GM18508 (cell line): Measurements from ENCODE around the gene LRRC27.
"Not testable (repeated sequence)": the region's sequence is repeated elsewhere in the genome, so short reads cannot be mapped to it uniquely, and the experiment has no call there.

ENCODE experiments used
- ATAC-seq: cut with Tn5 transposase; IDR thresholded peaks from one replicate; pipeline ENCODE4 v1.9.1; 2021; ENCODE audit warnings: moderate number of reproducible peaks; ENCODE audit not compliant: insufficient read depth, unreplicated experiment

The LRRC27 gene

DNA sequence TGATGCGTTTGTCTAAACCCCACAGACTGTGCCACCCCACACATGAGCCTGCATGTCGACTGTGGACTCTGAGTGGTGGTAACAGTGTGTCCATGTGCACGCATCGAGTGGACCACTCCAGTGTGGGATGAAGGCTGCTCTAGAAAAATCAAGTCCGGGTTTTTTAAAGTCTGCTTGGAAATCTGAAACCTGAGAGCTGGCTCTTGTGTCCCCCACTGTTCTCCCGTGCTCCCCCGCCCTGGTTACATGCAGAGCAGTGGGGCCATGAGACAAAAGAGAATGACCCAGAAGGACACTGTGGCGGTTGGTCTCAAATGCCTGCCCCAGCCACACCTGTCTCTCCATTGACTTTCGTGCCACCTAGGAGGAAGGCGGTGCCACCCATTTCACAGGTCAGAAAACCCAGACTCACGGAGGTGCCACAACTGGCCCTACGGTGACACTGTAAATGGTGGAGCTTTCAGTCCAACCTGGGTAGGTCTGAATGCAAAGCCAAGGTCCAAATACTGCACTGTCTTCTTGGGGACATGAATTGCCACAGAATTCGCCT lies 37.7 kb downstream of the LRRC27 start:
- ATAC-seq, result no peak

DNA sequence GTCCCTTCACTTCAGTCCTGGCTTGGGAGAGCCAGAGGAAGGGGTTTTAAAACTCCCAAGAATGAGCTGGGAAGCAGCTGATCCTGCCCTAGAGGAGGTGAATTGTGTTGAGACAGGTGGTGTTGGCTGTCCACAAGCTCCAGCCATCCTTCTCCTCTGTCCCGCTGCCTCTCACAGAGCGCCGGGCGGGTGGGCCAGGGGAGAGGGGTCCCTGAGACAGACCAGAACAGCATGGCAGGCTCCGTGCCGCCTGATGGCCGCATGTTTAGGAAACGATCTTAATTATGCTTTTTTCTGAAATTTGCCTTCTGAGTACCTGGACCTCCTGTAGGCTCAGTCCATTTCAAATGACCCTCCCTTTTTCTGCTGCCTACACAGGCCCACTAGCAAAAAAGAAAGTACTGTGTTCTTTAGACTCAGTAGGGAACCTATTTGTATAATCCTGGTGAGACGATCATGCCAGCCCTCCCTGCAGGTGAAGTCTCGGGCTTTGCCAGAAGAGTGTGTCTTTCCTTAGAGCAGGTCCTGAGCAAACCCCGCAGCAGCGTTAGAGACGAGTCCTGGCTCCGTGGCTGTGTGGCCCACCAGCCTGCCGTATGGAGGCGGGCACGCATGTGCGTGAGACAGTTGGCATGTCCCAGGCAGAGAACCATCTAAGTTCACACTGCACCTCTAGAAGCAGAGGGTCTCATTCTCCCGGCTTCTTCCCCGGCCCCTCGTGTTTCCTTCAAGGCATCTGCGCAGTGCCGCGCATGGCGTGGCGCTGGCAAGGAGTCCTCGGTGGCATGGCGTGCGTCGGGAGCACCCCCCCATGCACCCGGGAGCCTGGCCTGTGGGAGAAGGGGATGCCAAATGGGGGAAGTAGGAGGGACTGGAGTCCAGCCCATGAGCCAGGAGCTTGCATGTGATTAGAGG lies 38.7 kb downstream of the LRRC27 start:
- no peak for ATAC-seq

GRCh38 chr10:132371641-132372081 lies 39.7 kb downstream of the LRRC27 start:
- no peak for ATAC-seq

GRCh38 chr10:132372516-132373095 lies 40.6 kb downstream of the LRRC27 start:
- no peak for ATAC-seq

GRCh38 chr10:132373241-132373955 lies 41.4 kb downstream of the LRRC27 start:
- no peak for ATAC-seq

GRCh38 chr10:132374176-132374575 lies 42.2 kb downstream of the LRRC27 start:
- ATAC-seq, result no peak

GRCh38 chr10:132374612-132375011 lies 42.6 kb downstream of the LRRC27 start:
- ATAC-seq, result no peak

DNA sequence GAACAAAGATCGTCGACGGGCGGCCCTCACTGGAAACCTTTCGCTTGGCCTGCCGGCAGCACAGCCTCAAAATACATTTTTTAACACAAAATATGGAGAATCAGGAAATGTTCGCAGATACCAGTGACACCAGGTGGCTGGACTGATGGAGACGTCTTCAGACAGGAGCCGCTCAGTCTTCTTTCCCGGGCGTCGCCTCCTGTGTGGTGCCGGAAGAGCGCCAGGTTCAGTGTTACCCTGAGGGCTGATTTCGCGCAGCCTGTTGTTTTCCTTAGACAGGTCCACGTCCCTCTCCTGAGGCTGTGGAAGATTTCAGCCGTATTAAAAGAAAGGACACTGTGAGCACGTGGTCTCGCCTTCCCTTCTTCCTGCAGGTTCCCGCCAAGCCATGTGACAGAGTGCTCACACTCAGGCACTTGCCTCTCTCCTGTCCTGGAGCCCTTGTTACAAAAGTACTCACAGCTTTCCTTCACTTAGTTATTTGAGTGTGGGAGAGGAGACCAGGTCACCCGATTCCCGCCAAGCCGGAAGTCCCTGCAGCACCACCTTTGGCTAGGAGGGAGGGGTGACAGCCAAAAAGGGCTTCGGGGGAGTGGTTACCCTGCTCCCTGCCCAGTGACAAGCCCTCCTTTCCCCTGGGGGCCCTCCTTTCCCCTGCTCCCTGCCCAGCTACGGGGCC lies 43.3 kb downstream of the LRRC27 start:
- no peak for ATAC-seq

DNA sequence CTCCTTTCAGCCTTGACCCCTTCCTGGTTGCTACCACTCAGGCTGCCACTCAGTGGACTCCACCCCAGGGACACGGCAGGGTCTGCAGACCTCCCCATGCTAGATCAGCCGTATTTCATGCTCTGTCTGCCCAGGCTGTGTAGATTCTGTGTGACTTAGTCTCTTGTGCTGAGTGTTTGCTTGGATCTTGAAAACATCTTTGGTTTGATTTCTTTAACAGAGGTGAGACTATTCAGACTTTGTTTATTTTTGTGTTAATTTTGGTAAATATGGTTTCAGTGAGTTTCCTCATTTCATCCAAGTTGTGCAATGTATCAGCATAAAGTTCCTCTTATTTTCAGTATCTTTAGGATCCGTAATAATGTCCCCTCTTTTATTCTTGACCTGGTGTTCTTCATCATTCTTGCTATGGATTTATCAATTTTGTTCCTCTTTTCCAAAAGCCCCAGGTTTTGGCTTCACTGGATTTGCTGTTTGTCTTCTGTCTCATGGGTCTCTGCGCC lies 43.9 kb downstream of the LRRC27 start:
- no peak for ATAC-seq

- ATAC-seq, result no peak
Observed at GRCh38 chr10:132376394-132376851, 44.4 kb downstream of the LRRC27 start.

GRCh38 chr10:132377326-132377725 lies 45.3 kb downstream of the LRRC27 start:
- no peak for ATAC-seq

- ATAC-seq, result not testable (repeated sequence)
Observed at GRCh38 chr10:132379026-132379425, 47.0 kb downstream of the LRRC27 start.

DNA sequence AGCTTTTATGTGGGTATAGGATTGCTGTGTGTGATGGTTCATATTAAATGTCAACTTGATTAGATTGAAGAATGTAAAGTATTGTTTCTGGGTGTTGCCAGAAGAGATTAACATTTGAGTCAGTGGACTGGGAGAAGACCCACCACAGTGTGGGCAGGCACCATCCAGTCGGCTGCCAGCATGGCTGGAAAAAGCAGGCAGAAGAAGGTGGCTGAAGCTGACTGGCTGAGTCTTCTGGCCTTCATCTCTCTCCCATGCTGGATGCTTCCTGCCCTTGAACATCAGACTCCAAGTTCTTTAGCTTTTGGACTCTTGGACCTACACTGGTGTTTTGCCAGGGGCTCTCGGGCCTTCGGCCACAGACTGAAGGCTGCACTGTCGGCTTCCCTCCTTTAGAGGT lies 49.0 kb downstream of the LRRC27 start:
- not testable (repeated sequence) for ATAC-seq

DNA sequence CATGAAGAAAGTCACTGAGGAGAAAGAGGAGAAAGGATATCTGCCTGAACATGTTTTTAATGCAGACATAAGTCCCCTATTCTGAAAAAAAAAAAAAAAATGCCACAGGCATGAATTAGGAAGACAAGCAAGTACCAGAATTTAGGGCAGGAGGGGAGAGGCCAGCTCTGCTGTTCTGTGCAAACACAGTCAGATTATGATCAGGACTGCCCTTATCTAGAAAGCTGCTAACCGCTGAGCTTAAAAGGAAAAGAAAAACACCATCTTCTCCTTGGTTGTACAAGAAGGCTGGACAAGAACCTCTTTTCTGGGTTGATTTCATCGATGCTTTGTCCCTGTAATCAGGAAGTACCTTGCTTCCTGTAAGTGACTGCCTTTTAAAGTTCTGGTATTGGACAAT lies 49.7 kb downstream of the LRRC27 start:
- no peak for ATAC-seq

- no peak for ATAC-seq
Observed at GRCh38 chr10:132382231-132382922, 50.4 kb downstream of the LRRC27 start.

DNA sequence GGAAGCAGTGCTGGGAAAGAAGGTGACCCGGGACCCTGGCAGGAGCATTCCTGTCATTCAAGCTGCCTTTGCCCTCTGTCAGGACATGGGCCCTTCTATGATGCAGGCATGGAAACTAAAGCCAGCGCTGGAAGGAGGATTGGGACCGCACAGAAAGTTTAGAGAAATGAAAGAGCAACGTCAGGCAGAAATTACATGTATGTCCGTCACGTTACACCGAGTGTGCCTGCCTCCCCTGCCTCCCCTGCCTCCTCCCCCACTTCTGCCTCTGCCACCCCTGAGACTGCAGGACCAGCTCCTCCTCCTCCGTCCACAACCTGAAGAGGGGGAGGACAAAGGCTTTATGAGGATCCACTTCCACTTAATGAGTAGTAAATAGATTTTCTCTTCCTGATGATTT lies 51.1 kb downstream of the LRRC27 start:
- ATAC-seq, result no peak

DNA sequence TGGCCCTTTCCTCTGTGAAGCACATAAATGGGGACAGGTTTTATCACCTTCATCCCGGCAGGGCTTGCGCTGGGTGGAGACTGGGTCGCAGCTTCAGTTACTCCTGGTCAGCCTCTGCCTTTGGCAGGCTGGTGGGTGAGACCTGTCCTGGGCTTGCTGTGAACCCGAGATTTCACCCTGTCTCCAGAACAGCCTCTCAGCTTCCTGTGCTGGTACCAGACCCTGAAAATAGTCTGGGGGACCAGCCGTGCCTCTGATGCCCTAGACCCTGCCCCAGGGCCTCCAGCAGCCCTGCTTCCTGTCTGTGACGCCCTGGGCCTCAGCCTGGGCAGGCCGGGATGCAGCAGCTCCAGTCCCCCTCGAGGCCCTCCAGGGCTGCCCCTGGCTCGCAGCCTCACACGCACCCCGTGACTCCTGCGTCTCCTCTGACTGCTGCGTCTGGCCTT lies 51.8 kb downstream of the LRRC27 start:
- ATAC-seq, result no peak

DNA sequence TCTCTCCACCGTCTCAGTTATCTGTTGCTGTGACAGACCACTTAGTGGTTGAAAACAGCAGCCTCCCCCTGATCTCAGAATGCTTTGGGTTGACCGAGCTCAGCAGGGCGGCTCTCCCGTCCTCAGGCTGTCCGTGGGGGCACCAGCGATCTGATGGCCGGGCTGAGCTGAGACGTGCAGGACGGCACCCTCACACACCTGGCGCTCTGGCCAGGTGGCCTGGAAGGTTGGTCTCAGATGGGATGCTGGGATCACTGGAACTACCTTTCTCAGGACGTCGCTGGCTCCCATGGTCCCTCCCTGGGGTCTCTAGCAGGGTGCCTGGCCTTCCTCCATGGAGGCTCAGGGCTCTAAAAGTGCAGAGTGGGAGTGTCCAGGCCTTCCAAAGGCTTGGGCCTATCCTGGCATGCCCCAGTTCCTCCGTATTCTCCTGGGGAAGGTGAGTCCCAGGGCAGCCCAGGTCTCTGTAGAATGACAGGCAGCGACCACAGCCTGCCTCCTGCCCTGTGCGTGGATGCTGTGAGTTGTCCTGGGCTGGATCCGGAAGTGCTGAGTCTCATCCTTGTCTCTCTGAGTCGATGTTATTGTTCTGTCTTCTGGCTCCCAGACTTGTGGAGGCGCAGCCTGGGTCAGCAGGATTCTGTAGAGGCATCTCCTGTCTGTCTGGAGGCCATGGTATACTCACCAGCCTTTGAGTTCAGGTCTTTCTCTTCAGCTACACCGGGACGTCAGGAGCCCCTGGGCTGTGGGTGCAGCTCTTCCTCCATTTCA lies 52.8 kb downstream of the LRRC27 start:
- no peak for ATAC-seq

DNA sequence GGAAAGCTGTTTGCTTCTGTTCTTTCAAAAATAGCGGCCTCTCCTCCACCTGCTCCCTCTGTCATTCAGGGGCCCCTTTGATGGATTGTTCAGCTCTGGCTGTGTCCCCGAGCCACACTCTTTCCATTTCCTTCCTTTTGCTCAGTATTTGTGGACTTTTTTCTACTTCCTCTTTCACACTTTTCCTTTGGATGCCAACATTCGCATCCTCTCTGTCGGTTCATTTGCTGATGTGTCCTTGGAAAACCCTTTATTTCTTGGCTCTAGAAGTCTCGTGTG lies 53.3 kb downstream of the LRRC27 start:
- no peak for ATAC-seq
